Activated naive CD8-positive, alpha-beta T cell treated with anti-CD3 and anti-CD28 coated beads, Interleukin-2, amount 10 ng/mL, durations not matched to agents 7 days and 5 days (primary cell): ENCODE measurements around the gene PRKCZ. TPM values are rescaled to one million over a fixed set of nuclear protein-coding genes. Genes with fewer than 3 reads are reported as not detected.

Experiments
- ATAC-seq: fragments of 150-1000 bp; cut with Tn5 transposase; one replicate; pipeline ENCODE4 v1.10.0; 2021; ENCODE audit warnings: low read depth, moderate library complexity
- POLR2A ChIA-PET: fragments of 350-600 bp; sonication (Branson Sonifier 250); formaldehyde crosslinking; loops from one replicate; lab custom pipeline; 2021; ENCODE audit warnings: antibody characterized with exemption; lab: Charles Lee
- DNase-seq: peaks from one replicate; pipeline ENCODE4 v3.0.0; 2021
- H3K27ac Mint-ChIP-seq: one replicate; pipeline ENCODE4 v1.8.0; 2022; ENCODE audit warnings: mild to moderate bottlenecking, mixed read lengths
- H3K27me3 Mint-ChIP-seq: one replicate; pipeline ENCODE4 v1.8.0; 2022; ENCODE audit warnings: mild to moderate bottlenecking, moderate library complexity, mixed read lengths
- H3K36me3 Mint-ChIP-seq: one replicate; pipeline ENCODE4 v1.8.0; 2021; ENCODE audit warnings: mild to moderate bottlenecking, mixed read lengths
- H3K4me1 Mint-ChIP-seq: one replicate; pipeline ENCODE4 v1.8.0; 2021; ENCODE audit warnings: mixed read lengths
- H3K4me3 Mint-ChIP-seq: one replicate; pipeline ENCODE4 v1.8.0; 2022; ENCODE audit warnings: mild to moderate bottlenecking, moderate library complexity, mixed read lengths
- H3K9me3 Mint-ChIP-seq: one replicate; pipeline ENCODE4 v1.8.0; 2021; ENCODE audit warnings: mixed read lengths
- total RNA-seq, 2 experiments: library from RNA; stranded (reverse); gene quantifications; one replicate each; pipeline ENCODE4 v1.2.3, GENCODE V29; 2021

PRKCZ gene
- total RNA-seq, 2 experiments from 2014 or later: 24.3 to 24.4 TPM

DNA sequence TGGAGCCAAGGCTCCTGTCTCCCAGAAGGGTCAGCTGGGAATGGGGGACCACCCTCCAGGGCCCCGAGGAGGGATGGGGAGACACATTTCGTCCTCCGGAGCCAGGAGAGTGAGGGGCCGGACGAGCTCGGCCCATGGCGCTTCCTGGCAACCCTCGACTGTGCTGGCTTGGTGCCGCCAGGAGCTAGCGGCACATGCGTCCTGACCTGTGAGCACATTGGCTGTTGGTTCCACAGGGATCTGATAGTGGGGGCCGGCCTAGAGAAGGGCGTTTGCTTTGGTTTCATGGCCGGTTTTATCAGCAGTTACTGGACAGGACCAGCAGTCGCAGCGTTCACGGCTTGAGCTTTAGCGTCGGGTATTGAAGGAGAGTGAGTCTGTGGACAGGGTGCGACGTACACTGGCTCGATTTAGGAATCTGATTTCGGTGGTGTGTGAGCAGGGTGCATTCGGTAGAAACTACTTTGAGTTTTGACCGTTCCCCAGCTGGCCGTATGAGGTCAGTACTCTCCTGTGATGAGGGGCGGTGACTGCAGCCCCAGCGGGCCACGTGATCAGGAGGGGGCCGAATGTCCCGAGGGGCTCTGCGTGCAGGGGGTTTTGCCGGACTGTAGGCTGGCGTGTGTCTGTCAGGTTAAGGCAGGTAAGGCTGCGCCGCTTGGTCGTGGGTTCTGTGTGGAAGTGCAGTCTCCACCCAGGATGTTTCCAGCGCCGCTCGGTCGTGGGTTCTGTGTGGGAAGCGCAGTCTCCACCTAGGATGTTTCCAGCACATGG lies 125.7 kb downstream of the PRKCZ start:
- H3K27ac Mint-ChIP-seq: no peak overlapping the region
- POLR2A ChIA-PET: interaction anchor here (0.6 to 0.7 kb wide), 2 partner anchors 13 to 410 kb away, joined by 3 read pairs; no protein-coding TSS in a partner anchor
- no peaks in the 10 kb centered on the region for H3K4me1 Mint-ChIP-seq
- H3K4me3 Mint-ChIP-seq: no peak overlapping the region
- ATAC-seq: no peak
- H3K27me3 Mint-ChIP-seq: no peaks in the 10 kb centered on the region
- no peak for DNase-seq
- H3K9me3 Mint-ChIP-seq: no peaks in the 10 kb centered on the region
- H3K36me3 Mint-ChIP-seq: no peaks in the 10 kb centered on the region

GRCh38 chr1:2176615-2177014 lies 126.4 kb downstream of the PRKCZ start:
- ATAC-seq (no peak), DNase-seq (no peak)
- Mint-ChIP-seq H3K9me3 (no peaks in the 10 kb centered on the region), H3K4me3 (no peak overlapping the region), H3K36me3 (no peaks in the 10 kb centered on the region), H3K27ac (no peak overlapping the region), H3K27me3 (no peaks in the 10 kb centered on the region), H3K4me1 (no peaks in the 10 kb centered on the region)
- POLR2A ChIA-PET: interaction anchor here (0.7 kb wide), 1 partner anchor 411 kb away, joined by 3 read pairs; no protein-coding TSS in a partner anchor

- H3K36me3 Mint-ChIP-seq: no peaks in the 10 kb centered on the region
- H3K27me3 Mint-ChIP-seq: no peaks in the 10 kb centered on the region
- no peaks in the 10 kb centered on the region for H3K9me3 Mint-ChIP-seq
- ATAC-seq: no peak
- no peak overlapping the region for H3K4me3 Mint-ChIP-seq
- no peak for DNase-seq
- H3K4me1 Mint-ChIP-seq: no peaks in the 10 kb centered on the region
- no peak overlapping the region for H3K27ac Mint-ChIP-seq
- POLR2A ChIA-PET: no interaction called here
Measured at GRCh38 chr1:2177541-2177940, 127.3 kb downstream of the PRKCZ start.

- no peaks in the 10 kb centered on the region for H3K27me3 Mint-ChIP-seq
- no peaks in the 10 kb centered on the region for H3K4me1 Mint-ChIP-seq
- no peaks in the 10 kb centered on the region for H3K9me3 Mint-ChIP-seq
- no peak overlapping the region for H3K4me3 Mint-ChIP-seq
- POLR2A ChIA-PET: no interaction called here
- no peaks in the 10 kb centered on the region for H3K36me3 Mint-ChIP-seq
- no peak for ATAC-seq
- no peak for DNase-seq
- H3K27ac Mint-ChIP-seq: no peak overlapping the region
Measured at GRCh38 chr1:2177946-2178538, 127.8 kb downstream of the PRKCZ start.

DNA sequence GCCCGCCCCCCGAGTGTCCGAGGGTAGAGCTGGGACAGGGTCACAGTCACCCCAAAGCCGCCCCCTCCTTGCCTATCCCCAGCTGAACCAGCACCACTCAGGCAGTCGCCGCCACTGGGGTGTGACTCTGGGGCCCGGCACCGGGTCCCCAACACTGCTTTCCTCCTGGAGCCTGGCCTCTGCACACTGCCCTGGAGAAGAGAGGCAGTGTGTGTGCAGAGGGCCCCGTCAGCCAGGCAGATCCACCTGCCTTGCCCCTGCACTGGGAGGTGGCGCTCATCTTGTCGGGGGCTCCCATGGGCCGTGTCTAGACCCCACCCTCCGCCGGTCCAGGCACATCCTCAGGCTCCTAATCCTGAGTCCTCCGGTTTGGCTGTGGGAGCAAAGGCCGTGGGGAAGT lies 128.7 kb downstream of the PRKCZ start:
- Mint-ChIP-seq H3K4me1 (no peaks in the 10 kb centered on the region), H3K4me3 (no peak overlapping the region), H3K36me3 (no peaks in the 10 kb centered on the region), H3K27ac (no peak overlapping the region), H3K27me3 (no peaks in the 10 kb centered on the region), H3K9me3 (no peaks in the 10 kb centered on the region)
- POLR2A ChIA-PET: no interaction called here
- ATAC-seq: no peak
- DNase-seq: no peak

DNA sequence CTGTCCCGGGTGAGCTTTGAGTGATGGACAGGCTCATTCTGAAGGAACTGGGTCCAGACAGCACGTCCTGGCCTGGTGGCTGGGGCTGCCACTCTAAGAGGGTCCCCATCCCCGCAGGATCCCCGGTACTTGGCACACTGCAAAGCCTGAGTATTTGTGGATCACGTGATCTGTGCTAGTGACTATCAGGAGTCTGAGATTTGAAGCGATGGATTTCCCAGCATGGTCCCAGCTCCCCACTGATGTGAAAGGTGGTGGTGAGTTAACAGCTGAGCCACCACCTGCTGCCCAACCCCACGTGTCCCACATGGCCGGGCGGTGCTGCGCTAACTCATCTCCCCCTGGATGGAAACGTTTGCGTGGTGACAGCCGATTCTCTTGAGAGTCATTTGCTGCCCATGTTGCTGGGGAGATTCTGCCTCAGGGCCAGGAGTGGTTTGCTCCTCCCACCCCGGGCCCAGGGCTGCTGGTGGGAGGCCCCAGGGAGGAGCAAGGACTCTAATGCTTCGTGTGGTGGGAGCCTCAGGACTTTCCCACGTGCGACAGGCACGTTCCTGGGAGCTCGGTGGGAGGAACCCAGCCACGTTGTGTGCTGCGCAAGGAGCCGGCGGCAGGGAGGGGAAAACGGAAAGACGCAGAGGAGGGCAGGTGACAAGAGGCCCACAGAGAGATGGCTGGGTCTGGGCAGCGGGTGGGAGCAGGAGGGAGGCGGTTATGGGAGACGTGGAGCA lies 129.2 kb downstream of the PRKCZ start:
- Mint-ChIP-seq H3K4me1 (no peaks in the 10 kb centered on the region), H3K27ac (no peak overlapping the region), H3K36me3 (no peaks in the 10 kb centered on the region), H3K4me3 (no peak overlapping the region), H3K27me3 (no peaks in the 10 kb centered on the region), H3K9me3 (no peaks in the 10 kb centered on the region)
- POLR2A ChIA-PET: no interaction called here
- ATAC-seq (no peak), DNase-seq (no peak)

DNA sequence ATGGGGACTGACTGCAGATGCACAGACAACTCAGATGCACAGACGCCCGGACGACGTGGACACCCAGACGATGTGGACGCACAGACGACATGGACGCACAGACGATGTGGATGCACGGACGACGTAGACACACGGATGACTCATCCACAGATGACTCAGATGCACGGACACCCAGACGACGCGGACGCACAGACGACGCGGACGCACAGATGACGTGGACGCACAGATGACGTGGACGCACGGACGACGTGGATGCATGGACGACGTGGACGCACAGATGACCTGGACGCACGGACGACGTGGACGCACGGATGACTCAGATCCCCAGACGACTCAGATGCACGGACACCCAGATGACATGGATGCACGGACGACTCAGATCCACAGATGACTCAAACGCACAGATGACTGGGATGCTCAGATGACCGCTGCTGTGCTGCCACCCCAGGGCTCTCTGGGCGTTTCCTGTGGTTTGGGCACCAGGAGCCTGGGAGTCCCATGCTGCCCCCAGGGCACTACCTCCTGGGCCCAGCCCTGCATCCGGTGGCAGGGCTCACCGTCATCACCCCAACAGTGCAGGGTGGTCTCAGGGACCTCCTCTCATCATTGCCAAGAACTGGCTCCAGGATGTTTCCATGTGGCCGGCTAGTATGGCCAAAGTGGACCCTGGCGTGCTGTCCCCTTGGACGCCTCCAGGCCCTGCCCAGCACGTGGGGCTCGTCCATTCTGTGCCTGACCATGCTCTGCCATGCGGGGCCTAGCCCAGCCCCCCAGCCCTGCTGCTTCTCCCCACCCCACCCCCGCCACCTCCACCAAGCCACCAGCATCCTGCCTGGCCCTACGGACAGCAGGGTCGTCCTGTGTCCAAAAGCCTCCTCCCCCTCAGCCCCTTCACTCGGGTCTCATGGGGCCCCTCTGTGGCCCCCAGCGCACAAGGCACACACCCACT lies 130.4 kb downstream of the PRKCZ start:
- no peak for ATAC-seq

GRCh38 chr1:2181271-2181670 lies 131.1 kb downstream of the PRKCZ start:
- Mint-ChIP-seq H3K27me3 (no peaks in the 10 kb centered on the region), H3K4me1 (no peaks in the 10 kb centered on the region), H3K36me3 (no peaks in the 10 kb centered on the region), H3K4me3 (no peak overlapping the region), H3K9me3 (no peaks in the 10 kb centered on the region), H3K27ac (no peak overlapping the region)
- no peak for DNase-seq
- POLR2A ChIA-PET: no interaction called here
- ATAC-seq: no peak

More for the DNA sequence above, 130.4 kb downstream of the PRKCZ start:
- POLR2A ChIA-PET: no interaction called here
- Mint-ChIP-seq H3K9me3 (no peaks in the 10 kb centered on the region), H3K36me3 (no peaks in the 10 kb centered on the region), H3K27me3 (no peaks in the 10 kb centered on the region), H3K4me3 (no peak overlapping the region), H3K4me1 (no peaks in the 10 kb centered on the region), H3K27ac (no peak overlapping the region)
- DNase-seq: no peak

GRCh38 chr1:2181752-2182151 lies 131.5 kb downstream of the PRKCZ start:
- Mint-ChIP-seq H3K4me3 (no peak overlapping the region), H3K36me3 (no peaks in the 10 kb centered on the region), H3K27ac (no peak overlapping the region), H3K4me1 (no peaks in the 10 kb centered on the region), H3K9me3 (no peaks in the 10 kb centered on the region), H3K27me3 (no peaks in the 10 kb centered on the region)
- ATAC-seq (no peak), DNase-seq (no peak)
- POLR2A ChIA-PET: no interaction called here

GRCh38 chr1:2182376-2182775 lies 132.2 kb downstream of the PRKCZ start:
- Mint-ChIP-seq H3K4me3 (no peak overlapping the region), H3K9me3 (no peaks in the 10 kb centered on the region), H3K36me3 (no peaks in the 10 kb centered on the region), H3K27me3 (no peaks in the 10 kb centered on the region), H3K4me1 (no peaks in the 10 kb centered on the region), H3K27ac (no peak overlapping the region)
- ATAC-seq (no peak), DNase-seq (no peak)
- POLR2A ChIA-PET: no interaction called here

DNA sequence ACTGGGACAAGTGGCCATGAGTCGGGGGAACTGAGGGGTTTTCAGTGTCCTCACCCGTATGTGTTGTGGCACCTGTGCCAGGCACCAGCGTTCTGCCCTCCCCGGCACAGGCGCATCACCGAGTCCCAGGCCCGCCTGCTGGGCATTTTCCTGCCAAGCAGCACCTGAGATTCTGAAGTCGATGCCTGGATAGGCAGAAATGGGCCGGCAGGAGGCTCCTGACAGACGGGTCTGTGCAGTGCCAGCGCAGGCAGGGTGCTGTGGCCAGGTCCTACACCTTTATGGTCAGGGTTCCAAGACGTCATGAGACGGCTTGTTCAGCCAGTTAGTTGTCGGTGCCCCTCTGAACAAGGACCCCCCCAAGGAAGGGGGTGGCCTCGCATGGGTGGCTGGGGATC lies 133.7 kb downstream of the PRKCZ start:
- ATAC-seq (no peak), DNase-seq (no peak)
- no peaks in the 10 kb centered on the region for H3K27me3 Mint-ChIP-seq
- POLR2A ChIA-PET: no interaction called here
- no peak overlapping the region for H3K4me3 Mint-ChIP-seq
- no peaks in the 10 kb centered on the region for H3K9me3 Mint-ChIP-seq
- no peaks in the 10 kb centered on the region for H3K4me1 Mint-ChIP-seq
- H3K27ac Mint-ChIP-seq: no peak overlapping the region
- no peaks in the 10 kb centered on the region for H3K36me3 Mint-ChIP-seq

DNA sequence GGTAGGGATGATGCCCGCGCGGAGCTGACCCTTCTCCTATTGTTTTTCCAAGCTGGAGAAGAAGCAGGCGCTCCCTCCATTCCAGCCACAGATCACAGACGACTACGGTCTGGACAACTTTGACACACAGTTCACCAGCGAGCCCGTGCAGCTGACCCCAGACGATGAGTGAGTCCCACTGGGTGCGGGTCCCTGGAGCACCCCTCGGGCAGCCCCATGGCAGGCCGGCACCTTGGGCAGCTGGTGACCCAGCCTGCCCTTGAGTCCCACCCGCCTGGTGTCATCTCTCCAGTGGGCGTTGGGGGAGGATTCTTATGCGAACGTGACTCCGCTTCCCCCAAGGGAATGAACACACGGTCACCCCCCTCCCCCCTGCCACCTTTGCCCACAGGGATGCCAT lies 134.3 kb downstream of the PRKCZ start:
- H3K4me1 Mint-ChIP-seq: peaks cover 2% of the 10 kb centered on the region
- no peak overlapping the region for H3K4me3 Mint-ChIP-seq
- H3K27ac Mint-ChIP-seq: no peak overlapping the region
- H3K36me3 Mint-ChIP-seq: no peaks in the 10 kb centered on the region
- no peaks in the 10 kb centered on the region for H3K27me3 Mint-ChIP-seq
- POLR2A ChIA-PET: no interaction called here
- no peak for DNase-seq
- H3K9me3 Mint-ChIP-seq: no peaks in the 10 kb centered on the region
- no peak for ATAC-seq

DNA sequence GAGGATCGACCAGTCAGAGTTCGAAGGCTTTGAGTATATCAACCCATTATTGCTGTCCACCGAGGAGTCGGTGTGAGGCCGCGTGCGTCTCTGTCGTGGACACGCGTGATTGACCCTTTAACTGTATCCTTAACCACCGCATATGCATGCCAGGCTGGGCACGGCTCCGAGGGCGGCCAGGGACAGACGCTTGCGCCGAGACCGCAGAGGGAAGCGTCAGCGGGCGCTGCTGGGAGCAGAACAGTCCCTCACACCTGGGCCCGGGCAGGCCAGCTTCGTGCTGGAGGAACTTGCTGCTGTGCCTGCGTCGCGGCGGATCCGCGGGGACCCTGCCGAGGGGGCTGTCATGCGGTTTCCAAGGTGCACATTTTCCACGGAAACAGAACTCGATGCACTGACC lies 134.7 kb downstream of the PRKCZ start:
- H3K9me3 Mint-ChIP-seq: no peaks in the 10 kb centered on the region

More for the DNA sequence above, 134.7 kb downstream of the PRKCZ start:
- no peaks in the 10 kb centered on the region for H3K36me3 Mint-ChIP-seq
- no peak for ATAC-seq
- no peak overlapping the region for H3K4me3 Mint-ChIP-seq
- no peak for DNase-seq
- H3K4me1 Mint-ChIP-seq: peaks cover 2% of the 10 kb centered on the region
- H3K27me3 Mint-ChIP-seq: no peaks in the 10 kb centered on the region
- H3K27ac Mint-ChIP-seq: no peak overlapping the region
- POLR2A ChIA-PET: no interaction called here
